ENCODE data around the gene IL17D.
"Not testable (repeated sequence)": the region's sequence is repeated elsewhere in the genome, so short reads cannot be mapped to it uniquely, and the experiment has no call there.

The IL17D gene, protein sequence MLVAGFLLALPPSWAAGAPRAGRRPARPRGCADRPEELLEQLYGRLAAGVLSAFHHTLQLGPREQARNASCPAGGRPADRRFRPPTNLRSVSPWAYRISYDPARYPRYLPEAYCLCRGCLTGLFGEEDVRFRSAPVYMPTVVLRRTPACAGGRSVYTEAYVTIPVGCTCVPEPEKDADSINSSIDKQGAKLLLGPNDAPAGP

DNA sequence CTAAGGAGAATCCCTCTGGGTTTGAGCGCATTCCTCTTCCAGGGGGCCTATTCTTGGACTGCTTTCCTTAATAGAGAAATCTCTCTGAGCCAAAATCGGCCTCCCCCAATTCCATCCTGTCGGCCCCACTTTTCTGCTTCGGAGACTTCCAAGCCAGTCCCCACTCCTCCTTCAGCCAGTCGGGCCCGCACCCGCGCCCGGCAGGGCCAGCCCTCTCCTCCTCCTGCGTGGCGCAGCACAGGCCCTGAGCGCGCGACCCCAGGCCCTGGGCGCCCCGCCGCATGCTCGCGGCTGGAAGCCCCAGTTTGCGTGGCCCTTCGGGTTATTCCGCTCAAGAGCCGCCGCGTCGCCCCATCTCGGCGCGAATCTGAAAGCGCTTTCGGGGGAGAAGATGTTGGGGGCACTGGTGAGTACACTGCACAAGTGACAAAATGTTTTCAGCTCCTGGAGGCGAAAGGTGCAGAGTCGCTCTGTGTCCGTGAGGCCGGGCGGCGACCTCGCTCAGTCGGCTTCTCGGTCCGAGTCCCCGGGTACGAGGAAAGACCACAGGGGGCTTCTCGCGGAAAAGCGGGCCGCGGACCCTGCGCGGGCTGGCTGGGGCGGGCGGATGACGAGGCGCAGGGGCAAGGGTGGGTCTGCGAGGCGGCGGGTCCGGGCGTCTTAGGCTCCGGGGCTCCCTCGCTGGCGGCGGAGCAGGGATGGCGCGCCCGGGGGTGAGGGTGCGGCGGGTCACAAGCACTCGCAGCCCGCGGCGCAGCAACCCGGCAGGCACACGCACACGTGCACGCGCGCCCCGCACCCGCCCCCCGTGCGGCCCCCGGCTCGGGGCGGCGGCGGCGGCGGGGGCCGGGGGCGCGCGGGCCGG lies at the start of gene IL17D:
TSS of gene IL17D (plus strand) at position 785 of the 865 bp plus-strand sequence. CDS start 303 bp downstream, outside the sequence.
- DNase-seq, result peak; percentile 31

DNA sequence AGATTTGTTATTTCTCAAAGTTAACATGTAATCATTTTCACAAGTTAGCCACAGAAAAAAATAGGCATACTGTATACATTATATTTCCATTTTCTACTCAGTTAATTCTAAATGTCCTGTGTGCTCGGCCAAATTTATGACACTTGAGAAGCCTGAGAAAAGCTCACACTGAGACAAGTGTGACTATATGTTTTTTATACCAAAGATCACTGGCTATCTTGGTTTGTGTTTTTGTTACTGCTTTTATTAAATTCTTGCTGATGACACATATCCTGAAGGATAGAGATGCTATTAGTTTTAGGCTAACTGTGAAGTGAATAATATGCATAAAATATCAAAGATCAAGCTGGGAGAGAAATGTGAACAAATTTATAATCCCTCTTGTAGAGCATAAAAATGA lies 49.3 kb upstream of the IL17D start:
- DNase-seq, result no peak

DNA sequence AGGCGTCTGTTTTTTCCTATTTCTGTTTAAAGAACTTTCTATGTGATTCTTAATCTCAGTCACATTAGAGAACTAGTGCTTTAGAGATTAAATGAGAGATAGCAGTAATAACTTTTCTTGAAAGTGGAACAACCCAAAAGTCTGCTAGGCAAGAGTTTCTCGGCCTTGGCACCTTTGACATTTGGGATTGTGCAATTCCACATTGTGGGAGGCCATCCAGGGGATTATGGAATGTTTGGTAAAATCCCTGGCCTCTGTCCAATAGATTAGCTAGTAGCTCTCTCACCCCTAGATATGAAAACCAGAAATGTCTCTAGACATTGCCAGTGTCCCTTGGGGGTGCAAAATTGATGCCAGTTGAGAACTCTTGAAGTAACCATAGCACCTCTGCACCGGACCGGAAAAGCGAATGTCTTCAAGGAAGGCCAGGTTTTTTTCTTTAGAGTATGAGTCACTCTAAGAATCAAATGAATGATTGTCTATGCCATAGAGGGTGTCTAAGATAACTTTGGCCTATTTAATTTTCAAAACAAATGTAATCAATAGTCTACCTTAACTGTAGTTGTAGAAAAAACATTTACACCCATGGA lies 45.0 kb upstream of the IL17D start:
- no peak for DNase-seq

DNA sequence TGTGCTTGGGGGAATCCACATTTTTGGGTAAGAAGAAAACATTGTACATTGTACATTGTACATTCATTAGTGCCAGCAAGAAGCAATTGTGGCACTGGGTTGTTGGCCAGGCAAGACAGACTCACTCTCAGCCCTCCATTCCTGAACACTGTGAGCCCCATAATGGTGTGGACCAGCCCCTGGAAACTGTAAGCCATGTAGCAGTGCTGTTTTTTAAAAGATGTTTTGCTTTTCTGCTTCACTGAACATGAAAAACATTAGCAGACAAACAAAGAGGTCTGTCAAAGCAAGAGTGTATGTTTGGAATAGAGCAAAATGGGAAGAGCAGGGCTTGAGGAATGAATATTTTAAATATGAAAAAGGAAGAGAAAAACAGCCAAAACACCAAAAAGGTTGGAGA lies 39.1 kb upstream of the IL17D start:
- peak; percentile 0 for DNase-seq

DNA sequence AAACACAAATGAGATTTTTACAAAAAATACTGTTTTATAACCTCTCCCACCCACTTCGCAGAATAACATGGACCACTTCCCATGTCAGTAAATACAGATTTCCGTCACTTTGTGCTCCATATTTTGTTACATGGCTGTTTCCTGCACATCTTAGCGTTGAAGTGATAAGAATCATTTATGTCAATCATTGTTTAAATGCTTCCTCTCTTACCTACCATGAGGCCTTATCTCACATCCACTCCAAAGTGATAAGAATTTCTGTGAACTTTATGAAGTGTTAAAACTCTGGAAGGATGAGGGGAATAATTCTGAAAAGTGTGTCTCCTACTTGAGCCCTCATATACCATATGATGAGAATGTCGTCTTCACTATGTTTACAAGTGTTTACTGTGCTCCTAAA lies 36.6 kb upstream of the IL17D start:
- no peak for DNase-seq

DNA sequence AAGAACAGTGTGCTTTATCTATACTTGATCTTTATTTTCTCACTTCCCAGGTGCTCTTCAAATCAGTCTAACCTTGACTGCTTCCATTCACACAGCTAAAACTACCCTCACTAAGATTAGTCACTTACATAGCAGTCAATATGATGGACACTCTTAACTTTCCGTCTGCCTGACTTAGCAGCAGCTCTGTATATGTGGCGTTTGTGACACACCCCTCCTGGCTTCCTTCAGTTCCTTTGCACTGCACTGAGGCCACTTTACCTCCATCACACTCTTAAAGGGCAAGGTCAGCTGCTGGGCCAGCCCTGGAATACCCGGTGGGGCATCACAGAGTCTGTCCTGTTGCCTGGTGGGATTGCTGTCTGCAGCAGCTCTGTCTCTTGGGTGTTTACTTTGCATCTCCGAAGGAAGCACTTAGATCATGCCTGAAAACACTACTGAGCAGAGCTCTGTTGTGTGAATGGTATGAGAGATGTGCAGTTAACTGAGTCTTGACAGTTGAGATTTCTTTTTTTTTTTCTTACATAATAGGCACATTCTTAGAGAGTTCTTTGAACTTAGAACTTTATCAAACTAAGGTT lies 35.6 kb upstream of the IL17D start:
- no peak for DNase-seq

DNA sequence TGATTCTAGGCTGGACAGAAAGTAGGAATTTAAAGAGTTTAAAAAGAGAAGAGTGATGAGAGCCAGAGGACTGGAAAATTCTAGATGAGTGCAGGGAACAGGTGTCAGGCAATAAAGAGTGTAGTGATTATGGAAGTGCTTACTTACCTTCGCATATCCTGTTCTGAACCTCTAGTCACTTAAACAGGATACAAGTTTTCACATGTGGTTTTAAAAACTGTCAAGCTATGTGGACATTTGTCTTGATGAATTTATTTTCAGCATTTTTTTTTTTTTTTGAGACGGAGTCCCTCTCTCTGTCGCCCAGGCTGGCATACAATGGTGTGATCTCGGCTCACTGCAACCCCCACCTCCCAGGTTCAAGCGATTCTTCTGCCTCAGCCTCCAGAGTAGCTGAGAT lies 34.3 kb upstream of the IL17D start:
- no peak for DNase-seq

DNA sequence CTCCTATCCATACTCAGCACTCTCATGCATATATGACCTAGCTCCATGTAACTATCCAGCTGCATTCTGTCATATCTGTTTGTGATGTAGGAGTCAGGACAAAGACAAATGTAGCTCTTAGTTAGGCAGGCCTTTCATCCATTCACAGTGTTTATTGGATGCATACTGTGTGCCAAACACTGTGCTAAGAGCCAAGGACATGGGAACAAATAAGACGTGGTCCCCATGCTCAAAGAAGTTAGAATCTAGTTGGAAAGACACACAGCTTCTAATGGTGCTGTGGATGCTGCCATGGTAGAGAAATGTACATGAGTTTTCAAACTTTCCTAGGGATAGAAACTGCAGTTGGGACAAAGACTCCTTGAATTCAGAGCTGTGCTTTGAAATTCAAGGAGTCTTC lies 31.7 kb upstream of the IL17D start:
- no peak for DNase-seq

DNA sequence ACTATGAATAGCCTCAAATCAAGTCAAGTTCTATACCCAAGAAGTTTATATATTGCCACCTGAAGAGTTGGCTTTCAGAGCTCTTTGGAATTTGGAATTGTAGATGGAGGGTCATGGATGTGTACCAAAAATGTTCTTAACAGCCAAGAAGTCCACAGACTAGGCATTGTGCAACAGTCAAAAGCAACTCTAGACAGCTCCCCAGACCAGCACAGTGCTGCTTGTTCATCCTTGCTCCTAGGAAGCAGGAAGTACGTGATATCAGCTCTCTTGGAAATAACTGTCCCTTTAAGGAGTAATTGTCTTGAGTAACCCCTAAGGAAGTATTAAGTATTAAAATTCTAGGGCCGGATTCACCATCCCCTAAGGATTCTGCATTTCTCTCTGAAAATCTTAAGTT lies 30.7 kb upstream of the IL17D start:
- DNase-seq, result no peak

DNA sequence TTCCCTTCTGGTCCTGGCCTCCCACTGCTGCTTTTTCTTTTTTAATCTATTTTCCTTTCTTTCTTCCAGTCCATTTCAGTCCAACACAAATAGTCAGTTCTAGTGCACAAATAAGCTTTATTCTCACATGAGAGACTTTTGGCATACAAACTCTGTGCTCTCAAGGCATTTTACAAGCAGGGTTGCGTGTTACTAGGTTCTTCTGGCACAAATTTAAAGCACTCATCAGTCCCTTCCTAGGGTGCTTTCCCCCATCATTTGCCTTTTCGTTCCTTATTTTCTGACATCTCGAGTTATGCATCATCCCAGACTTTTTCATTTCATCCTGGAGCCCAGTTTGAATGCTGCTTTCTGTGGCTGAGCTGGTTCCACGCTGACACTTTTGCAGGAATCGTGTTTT lies 29.8 kb upstream of the IL17D start:
- DNase-seq, result no peak

DNA sequence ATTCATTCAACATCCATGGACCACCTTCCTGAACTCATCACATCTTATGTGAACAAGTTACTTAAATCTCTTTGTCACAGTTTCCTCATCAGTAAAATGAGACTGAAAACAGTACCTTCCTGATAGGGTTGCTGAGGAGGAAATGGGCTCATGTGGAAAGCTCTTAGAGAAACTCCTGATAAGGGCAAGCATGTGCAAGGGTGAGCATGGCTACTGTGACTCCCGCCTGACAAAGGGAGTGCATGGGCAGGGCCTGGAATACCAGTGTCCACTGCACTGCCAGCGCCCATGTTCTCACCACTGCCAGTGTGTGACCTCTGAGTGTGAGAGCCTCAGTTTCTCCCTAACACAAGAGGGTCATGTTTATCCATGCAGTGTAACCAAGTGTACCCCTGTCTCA lies 27.3 kb upstream of the IL17D start:
- no peak for DNase-seq

DNA sequence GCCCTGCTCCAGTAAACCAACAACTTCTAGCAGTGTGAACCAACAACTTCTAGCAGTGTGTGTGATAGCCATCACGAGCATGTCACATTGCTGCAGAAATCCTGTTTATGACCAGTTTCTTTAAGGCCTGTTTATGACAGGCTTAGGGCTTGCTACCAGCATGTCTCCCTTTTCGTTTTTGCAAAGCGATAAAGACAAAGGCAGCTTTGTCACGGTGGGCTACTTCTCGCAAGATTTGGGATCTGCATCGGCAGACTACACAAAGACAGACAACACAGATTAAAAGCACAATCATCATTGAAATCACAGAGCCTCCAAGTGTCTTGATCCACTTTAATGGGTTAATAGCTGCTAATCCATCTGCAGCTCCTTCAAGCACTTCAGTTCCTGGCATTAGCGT lies 24.9 kb upstream of the IL17D start:
- DNase-seq, result not testable (repeated sequence)

DNA sequence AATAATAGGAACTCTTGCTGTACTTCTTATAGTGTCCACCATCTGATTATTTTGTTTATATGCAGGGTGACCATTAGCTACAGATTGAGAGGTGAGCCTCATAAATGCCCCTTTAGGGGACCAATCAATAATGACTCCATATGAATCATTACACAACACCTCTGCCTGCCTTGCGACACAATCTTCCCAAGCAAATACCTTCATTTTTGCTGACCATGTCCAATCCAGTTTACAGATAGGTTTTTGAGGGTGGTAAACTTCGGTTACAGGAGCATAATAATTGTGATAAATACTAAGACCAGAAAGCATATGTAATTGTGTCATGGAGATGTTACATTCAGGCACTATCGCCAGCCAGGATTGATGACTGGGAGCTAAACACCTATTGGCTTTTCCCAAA lies 23.6 kb upstream of the IL17D start:
- DNase-seq, result no peak

DNA sequence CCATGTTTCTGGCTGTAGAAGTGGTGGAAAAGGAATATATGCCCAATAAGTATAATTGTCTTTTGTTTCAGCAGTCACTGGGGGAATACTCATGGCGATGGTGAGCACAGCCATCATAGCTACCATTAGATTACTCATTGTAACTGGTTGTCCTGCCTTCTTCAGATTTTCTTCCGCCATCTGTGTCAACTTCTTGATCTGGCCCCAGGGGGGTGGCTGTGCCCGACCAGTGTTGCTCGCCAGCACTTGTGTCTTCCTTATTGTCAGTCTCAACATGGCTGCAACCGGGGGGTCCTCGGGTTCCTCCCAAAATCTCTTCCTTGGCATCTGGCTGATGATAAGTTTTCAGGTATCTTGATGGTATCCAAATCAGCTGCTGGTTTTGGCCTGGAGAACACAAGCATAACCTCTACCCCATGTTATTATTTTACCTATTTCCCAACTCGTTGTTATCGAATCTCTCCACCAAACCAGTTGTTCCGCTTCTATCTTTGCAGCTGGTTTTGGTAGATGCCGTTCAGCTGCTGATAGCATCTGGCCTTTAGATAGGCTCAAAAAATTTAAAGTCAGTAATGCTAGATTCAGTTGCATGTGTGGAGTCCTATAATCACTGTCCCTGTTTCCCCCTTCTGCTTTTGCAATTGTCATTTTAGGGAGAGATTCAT lies 23.0 kb upstream of the IL17D start:
- DNase-seq, result no peak

DNA sequence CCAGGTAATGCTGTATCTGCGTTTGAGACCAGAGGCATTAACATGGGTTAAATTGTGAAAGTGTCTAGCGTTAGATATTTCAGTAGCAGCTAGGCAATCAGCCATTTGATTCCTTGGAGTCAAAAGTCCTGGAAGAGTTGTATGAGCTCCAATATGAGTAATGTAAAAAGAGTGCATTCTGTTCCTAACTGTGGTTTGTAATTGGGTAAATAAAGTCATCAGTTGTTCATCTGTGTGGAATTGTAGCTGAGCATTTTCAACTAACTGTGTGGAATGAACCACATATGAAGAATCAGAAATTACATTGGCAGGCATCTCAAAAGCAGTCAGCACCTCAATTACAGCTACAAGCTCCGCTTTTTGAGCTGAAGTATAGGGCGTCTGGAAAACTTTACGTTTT lies 22.0 kb upstream of the IL17D start:
- not testable (repeated sequence) for DNase-seq

DNA sequence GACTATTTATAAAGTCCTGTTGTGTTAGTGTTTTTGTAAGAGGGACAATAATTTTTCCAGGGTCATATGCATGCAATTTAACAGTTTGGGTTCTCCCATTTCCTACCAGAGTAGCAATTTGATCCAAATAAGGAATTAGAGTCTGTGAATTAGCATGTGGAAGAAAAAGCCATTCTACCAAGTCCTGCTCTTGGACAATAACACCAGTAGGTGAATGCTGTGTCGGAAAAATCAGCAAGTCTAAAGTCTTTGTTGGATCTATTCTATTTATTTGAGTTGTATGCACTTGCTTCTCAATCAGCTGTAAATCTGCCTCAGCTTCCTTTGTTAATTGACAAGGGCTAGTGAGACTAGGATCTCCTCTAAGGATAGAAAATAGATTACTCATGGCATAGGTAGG lies 21.4 kb upstream of the IL17D start:
- DNase-seq, result no peak

DNA sequence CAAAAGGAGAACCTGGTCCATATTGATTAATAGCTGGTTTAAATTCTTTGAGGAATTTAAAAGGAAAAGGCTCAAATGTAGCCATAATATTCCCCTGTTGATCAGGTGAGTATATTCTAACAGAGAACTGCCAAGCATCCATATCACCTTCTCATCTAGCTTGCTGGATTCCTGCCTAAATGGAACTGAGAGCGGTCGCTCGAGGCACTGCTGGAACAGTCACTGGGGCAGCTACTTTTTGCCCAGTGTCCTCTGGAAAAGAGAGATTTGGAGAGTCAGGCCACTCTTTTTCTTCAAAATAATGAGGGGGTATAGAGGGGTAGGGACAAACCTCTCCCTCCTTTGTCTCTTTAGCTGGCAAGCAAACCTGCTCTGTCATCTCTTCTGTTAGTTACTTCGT lies 19.5 kb upstream of the IL17D start:
- no peak for DNase-seq

DNA sequence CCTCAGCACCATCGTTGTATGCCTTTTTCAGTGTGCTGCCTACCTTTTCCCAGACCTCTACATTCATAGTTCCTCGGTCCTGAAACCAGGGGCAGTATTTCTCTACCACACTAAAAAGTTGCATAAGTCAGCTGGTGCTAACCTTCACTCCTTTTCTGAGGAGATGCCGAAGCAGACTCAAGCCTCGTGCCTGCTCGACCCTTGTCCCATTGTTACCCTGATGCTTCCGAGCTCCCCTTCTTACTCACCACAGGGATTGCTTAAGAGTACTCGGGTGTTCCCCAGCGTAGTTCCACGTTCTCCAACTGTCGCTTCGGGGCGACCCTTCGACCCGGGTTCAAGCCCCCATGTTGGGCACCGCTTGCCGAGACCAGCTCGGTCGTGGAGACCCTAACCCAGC lies 19.0 kb upstream of the IL17D start:
- DNase-seq, result no peak

DNA sequence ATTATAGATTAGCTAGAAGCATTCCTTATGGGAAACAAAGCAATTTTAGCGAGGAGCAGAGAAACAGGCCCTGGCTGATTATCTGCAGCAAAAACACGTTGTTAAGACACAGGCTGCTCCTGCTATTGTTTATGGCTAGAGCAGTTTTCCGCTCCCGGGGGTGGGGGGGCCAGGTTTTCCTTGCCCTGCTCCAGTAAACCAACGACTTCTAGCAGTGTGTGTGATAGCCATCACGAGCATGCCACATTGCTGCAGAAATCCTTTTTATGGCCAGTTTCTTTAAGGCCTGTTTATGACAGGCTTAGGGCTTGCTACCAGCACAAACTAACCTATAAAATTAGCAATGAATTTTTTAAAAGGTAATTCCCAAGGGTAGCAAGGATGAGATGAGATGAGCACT lies 18.4 kb upstream of the IL17D start:
- no peak for DNase-seq

DNA sequence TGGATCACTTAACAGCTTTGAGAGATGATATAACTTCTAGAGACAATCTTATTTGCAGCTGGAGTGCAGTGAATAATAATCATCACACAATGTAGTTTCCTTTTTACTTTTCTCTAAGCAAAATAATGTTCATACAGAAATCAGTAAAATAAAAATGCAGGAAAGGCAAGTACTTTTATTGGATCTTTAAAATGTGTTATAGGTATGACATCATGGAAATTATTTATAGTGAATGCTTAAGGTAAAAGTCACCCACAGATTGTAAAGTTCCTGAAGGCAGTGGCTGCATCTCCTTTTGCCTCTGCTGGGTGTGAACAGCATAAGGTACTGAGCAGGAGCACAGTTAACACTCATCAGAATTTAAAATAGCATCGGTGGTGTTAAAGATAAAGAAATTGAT lies 17.3 kb upstream of the IL17D start:
- no peak for DNase-seq

DNA sequence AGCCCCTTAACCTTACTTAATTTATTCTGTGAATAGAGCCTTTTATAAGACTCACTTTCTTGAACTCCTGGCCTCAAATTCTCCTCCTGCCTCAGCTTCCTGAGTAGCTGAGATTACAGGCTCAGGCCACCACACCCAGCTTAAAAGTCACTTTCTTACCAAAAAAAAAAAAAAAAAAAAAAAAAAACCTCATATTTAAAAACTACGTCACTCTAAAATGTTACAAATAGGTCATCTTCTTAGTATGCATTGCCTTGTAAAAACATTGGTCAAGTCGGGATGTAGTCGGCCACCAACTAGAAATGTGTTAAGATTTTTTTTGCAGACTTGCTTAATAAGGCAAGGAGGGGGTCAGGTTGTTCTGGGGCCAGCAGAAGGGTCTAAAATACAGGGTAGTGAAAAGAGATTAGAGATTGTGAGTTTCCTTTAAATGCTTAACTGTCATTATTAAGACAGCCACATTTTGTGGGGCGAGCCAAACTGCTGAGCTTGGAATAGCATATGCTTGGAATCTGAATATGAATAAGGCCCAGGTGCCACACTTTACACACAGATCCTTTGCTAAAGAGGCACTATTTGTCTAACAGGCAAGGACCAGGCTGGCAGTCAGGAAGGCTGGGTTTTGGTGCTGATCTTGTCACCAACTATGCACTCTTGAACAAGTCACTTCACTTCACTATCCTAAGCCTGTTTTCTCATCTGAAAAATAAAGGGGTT lies 16.5 kb upstream of the IL17D start:
- no peak for DNase-seq

DNA sequence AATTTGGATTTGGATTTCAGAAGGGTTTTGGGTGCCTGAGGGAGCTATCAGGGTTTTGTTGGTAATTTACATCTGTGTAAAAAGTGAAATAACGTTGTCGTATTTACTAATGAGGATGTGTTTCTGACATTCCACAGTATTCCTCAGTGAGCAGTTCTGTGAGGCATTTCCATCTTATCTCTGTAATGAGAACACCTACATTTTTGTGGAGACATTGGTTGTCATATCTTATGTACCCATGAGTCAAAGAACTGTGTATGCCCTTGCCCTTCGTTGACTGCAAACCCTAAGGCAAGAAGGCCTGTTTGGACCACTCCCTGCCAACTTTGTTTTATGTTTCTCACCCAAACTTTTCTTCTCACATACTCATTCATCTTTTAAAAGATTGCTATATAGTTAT lies 14.2 kb upstream of the IL17D start:
- DNase-seq, result no peak

DNA sequence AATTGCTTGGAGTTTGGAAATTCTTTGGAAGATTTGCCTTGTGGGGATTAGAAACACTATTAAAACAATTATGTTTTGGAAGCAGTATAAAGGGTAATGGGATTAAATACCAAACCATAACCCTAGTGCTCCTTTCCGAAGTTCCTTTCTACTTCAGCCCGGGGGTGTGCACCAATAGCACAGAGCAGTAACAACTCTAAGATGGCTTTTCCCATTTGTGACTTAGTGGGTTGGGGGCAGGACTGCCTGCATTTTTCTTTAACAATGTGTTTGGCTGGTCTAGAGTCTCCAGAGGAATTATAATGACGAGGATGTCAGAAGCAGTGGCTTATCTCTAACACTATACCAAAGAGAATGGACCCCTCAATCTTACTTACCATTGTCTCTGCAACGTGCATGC lies 11.9 kb upstream of the IL17D start:
- DNase-seq, result no peak
